GM18873 (cell line): ENCODE measurements around the gene PCDHGC4.
A peak's percentile ranks its signal among the peaks of the same experiment; 100 is the strongest.

Experiments
- ATAC-seq: cut with Tn5 transposase; IDR thresholded peaks from one replicate; pipeline ENCODE4 v1.9.1; 2021; ENCODE audit warnings: mild to moderate bottlenecking, moderate library complexity, moderate number of reproducible peaks; ENCODE audit not compliant: unreplicated experiment, low FRiP score

PCDHGC4 gene

DNA sequence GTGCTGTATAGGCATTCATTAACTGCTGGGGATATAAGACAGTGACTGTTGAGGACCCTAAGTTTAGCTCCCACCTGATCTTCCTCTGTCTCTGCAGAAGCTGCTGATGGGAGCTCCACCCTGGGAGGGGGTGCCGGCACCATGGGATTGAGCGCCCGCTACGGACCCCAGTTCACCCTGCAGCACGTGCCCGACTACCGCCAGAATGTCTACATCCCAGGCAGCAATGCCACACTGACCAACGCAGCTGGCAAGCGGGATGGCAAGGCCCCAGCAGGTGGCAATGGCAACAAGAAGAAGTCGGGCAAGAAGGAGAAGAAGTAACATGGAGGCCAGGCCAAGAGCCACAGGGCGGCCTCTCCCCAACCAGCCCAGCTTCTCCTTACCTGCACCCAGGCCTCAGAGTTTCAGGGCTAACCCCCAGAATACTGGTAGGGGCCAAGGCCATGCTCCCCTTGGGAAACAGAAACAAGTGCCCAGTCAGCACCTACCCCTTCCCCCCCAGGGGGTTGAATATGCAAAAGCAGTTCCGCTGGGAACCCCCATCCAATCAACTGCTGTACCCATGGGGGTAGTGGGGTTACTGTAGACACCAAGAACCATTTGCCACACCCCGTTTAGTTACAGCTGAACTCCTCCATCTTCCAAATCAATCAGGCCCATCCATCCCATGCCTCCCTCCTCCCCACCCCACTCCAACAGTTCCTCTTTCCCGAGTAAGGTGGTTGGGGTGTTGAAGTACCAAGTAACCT is 26.2 kb downstream of the PCDHGC4 start:
- peak; percentile 57 for ATAC-seq

DNA sequence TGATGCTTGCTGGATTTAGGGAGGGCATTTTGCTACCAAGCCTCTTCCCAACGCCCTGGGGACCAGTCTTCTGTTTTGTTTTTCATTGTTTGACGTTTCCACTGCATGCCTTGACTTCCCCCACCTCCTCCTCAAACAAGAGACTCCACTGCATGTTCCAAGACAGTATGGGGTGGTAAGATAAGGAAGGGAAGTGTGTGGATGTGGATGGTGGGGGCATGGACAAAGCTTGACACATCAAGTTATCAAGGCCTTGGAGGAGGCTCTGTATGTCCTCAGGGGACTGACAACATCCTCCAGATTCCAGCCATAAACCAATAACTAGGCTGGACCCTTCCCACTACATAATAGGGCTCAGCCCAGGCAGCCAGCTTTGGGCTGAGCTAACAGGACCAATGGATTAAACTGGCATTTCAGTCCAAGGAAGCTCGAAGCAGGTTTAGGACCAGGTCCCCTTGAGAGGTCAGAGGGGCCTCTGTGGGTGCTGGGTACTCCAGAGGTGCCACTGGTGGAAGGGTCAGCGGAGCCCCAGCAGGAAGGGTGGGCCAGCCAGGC is 27.0 kb downstream of the PCDHGC4 start:
- no peak for ATAC-seq

DNA sequence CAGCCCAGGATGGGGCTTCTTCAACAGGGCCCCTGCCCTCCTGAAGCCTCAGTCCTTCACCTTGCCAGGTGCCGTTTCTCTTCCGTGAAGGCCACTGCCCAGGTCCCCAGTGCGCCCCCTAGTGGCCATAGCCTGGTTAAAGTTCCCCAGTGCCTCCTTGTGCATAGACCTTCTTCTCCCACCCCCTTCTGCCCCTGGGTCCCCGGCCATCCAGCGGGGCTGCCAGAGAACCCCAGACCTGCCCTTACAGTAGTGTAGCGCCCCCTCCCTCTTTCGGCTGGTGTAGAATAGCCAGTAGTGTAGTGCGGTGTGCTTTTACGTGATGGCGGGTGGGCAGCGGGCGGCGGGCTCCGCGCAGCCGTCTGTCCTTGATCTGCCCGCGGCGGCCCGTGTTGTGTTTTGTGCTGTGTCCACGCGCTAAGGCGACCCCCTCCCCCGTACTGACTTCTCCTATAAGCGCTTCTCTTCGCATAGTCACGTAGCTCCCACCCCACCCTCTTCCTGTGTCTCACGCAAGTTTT is 27.6 kb downstream of the PCDHGC4 start:
- no peak for ATAC-seq

DNA sequence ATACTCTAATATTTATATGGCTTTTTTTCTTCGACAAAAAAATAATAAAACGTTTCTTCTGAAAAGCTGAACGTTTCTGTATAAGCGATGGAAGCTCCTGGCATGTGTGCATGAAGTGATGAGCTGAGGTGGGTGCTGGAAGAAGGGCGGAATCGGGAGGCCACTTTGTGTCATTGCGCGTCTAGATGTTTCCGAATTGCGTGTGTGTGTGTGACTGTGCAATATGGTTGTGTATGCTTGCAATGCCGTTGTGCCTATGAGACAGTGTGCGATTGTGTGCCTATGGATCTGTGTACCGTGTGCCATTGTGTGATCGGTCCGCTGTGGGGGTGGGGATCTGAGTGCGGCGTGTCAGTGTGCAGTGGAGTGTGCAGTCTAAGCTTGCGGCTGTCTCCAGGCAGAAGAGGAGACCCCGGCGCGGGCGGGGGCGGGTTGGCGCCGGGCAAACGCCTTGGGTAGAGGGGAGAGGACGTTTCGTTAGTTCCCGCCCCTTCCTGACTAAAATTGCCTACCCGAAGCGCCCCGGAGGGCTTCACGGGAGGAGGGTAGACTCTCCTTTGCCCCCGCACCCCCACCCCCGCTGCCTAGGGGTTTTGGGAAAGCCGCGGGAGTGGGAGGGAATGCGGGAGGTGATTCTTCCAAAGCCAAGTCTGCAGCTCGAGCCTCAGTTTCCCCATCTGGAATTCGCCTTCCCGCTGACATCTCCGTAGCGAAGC is 28.2 kb downstream of the PCDHGC4 start:
- ATAC-seq: no peak

DNA sequence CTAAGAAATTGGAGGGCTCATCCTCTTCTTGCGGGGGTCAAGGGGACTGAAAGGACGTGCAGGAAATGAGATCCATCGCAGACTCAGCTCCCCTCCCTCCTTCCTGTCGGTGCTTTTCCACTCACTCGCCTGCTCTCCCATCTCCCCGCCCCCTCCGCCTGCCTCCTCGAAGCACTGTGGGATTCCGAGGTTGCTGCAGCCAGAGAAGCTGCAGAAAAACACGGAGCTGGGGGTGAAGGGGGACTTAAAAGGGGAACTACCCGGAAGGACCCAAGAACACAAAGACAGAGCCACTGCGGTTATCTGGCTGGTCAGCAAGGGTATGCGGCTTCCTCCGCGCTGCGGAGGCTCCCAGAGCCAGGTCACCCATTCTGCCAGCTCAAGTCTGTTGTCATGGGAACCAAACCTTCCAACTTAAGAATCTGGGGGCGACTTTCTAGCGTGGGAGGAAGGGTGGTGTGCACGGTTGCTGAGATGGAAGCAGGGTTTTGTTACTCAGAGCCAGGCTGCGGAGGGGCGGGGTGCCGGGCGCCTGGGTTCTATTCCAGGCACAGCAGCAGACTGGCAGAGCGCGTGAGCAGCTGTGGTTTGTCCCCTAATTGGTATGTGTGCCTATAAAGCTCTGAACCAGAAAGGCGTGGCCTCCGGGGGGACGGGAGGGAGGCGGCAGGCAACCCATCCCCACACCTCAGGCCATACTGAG is 28.9 kb downstream of the PCDHGC4 start:
- no peak for ATAC-seq

DNA sequence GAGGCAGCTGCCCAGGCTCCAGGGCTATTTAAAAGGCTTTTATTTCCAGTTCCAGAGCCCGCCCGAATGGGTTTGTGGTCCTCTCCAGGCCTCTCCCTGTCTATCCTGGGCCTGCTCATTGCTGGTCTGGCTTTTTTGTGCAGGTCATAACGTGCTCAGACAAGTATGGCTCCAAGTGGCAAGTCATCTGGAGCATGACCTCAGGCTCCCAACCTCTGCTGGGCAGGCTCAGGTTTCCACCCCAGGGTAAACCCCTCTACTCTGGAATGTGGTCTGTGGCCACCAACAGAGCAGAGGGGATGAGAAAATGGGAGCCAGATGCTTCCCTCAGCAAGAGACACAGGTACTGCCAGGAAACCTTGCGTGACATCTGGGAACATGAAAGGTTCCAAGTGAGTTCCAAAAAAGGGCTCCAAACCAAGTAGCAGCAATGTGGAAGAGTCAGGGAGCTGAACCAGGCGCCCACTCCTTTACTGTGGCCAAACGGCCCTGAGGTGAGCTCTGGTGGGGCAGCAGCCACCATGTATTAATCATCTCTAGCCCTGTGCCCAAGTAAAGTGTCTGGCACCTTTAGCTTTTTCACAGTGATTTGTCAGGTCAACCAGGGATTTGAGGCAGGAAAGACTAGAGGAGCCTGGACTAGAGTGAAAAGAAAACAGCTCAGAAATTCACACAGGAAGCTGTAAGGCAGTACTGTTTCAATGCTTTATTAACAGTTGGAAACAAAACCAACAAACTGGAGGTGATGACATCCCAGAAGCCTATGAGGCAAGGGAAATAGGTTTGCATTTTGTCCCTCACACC is 29.7 kb downstream of the PCDHGC4 start:
- ATAC-seq: no peak

DNA sequence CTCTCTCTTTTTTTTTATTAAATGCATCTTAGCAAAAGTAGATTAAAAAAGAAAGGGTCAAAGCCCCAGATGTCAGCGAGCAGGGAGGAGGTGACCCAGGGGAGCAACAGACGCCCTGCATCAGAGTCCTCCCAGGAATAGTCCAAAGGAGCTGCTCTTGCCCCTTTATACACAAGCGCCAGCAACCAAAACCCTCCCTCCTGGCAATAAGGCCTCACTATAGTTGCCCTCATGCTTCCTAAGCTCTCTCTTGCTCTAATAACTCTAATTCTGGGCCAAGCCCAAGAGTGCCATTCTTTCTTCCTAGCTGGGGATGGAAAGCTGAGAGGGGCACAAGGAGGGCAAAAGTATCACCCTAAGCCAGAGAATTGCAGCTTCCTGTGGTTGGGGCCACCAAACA is 30.3 kb downstream of the PCDHGC4 start:
- no peak for ATAC-seq

DNA sequence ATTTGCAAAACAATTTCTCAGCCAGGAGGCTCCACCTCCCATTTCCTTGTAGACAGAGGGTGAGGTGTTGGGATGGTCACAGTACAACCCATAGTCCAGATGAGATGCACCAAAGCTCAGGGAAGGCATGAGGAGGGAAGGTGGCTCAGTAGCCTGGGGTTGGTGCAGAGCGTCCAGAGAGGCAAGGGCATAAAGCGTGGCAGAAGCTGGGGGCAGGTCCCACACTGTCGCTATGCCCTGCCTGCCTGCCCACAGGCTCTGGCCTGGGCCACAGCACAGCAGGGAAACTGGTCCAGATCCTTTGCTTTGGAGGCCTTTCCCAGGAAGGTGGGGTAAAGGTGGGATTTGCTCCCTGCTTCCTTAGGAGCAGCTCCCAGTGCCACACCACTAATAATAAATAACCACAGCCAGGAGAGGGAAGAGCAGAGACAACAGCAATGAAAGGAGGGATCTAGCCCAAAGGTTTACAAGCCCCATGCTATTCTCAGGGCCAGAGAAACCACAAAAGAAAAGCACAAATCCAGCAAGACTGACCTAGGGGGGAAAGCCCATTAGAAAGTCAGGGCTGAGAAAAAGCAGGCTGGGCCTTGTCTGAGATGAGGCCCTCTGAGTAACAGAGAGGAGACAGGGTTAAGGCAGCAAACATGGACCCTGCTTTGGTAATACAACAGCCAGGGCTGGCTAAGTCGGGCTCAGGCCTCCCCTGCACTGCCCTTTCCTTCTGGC is 31.3 kb downstream of the PCDHGC4 start:
- no peak for ATAC-seq

DNA sequence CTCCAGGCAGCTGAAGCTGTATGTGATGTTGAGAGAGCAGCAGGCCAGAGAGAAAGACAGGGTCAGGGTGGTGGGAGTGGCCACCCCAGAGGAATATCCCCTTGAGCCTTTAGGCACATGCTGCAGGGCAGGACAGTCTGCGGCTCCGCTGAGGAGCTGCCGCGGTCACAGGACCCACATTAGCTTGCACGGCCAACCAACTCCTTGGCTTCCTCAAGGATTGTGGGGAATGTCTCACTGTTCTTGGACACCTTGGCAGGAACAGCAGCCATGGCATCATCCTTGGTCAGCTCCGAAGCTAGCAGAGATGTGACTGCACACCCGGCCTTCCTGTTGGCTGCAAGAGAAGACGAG is 31.8 kb downstream of the PCDHGC4 start:
- no peak for ATAC-seq

DNA sequence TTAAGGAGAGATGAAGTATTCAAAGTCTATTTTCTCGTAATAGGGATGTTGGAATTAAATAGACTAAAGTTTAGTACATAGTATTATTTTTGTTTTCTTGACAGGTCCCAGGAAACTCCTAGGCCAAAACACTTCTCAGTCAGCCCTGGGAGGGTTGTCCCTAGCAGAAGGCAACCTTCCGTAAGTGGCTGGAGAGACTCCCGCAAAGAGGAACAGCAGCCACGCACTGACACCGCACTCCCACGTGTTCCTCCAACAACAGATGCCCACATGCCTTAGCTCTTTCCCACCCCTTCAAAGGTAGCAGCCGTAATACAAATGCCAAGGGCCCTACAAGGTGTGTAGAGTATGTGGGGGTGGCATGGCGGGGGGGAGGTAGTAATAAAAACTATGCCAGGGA is 32.5 kb downstream of the PCDHGC4 start:
- ATAC-seq: no peak

DNA sequence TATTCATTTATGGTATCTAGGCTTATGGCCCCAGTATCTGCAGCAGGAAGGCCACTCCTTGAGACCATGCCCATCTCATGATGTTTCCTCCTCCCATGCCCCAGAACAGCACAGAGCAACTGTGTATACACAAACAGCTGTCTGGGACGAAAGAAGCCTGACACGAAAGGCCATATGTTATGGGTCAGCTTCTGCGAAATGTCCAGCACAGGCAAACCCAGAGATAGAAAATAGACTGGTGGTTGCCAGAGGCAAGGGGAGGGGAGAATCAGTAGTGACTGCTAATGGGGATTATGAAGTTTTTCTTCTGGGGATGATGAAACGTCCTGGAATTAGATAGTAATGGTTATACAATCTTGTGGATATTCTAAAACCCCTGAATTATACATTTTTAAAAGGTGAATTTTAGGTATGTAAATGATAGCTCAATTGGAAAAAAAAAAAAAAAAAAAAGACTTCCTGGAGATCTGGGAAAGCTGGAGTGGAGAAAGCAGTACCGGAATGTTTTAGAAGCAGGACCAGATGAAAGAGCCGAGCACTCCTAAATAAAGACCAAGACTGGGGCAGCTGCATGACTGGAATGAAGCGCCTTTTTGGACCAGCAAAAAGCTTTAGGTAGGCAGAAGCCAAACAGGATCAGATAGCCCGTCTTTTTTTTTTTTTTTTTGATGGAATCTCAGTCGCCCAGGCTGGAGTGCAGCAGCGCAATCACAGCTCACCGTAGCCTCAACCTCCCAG is 33.2 kb downstream of the PCDHGC4 start:
- no peak for ATAC-seq

DNA sequence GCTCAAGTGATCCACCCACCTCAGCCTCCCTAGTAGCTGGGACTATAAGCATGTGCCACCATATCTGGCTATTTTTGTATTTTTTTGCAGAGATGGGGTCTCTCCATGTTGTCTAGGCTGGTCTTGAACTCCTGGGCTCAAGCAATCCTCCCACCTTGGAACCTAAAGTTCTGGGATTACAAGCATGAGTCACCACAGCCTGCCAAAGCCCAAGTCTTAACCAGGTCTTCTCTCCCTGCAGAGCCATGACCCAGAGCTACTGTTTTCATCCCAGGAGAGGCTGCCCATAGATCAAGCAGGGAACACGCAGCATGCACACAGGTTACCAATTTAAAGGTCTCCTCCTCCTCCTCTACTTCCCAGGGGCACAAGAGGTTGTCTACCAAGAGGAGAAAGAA is 33.8 kb downstream of the PCDHGC4 start:
- no peak for ATAC-seq

DNA sequence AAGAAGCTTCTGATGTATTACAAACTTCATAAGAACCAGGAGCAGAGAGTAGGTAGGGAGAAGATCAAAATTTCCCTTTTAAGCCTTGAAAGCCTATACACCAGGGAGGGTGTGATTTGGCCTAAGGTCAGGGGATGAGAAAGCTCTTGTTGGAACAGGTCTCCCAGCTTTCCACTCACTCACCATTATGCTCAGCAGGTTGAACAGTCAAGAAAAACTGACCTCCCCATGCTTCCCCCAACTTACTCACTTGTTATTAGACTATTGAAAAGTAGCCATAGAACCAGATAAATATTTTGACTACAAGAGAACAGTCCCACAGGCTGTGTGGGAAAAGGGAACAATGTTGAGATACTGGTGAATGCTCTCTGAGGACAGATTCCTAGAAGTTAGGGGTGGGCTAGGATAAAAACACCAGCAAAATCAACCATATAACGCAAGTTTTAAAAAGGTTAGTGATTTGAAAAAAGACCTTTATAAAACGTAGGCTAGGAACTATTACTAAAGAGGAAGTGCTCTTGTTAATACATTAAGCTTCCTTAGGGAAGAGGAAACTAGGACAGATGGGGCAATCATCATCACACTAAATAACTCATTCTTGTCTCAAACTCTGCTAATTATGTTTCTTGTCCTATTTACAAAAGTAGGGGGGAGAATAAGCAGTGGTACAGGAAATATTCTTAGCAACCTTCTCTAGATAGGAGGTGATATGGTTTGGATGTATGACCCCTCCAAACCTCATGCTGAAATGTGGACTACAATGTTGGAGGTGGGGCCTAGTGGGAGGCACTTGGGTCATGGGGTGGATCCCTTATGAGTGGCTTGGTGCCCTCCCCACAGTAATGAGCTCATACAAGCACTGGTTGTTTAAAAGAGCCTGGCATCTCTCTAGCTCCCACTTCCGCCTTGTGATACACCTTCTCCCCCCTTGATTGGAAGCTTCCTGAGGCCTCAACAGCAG is 35.1 kb downstream of the PCDHGC4 start:
- ATAC-seq: no peak

DNA sequence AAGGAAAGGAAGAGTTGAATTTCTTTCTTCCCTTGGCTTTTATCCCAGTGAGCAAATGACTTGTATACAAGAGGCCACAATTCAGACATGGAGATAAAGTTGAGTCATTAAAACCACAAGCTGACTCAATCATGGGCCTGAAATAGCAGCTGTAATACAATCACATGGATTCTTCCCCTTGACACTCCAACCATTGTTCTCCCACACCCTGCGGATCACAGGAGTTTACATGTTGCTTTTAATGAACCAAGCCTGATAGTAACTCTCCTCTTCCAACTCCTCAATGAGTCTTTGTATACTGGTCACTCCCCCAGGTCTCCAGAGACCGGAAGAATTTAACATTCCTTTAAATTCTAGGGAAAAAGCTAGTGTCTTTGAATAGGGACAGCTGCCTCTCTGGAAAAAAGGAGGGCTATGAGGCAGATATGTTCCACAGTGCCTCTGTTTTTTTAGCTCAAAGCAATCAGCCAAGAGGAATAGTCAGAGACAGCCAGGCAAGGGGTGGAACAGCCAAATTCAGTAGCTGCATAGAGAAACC is 36.5 kb downstream of the PCDHGC4 start:
- no peak for ATAC-seq

DNA sequence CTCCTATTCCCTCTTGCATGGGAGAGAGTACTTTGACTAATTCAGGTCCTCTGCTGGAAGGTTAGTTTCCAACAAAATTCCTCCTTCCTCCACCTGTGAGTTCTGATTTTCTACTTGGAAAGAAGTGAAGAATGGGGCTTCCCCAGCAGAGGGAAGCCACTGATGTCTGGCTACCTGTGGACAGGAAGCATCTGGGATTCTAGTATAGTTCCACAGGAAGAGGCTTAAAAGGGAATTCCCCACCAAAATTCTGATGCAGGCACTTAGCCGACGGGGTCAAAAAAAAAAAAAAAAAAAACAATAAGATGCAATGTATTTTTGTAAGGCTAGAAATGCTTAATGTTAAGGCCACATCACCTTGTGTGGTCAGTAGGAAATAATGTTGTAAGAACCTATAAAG is 37.5 kb downstream of the PCDHGC4 start:
- no peak for ATAC-seq

DNA sequence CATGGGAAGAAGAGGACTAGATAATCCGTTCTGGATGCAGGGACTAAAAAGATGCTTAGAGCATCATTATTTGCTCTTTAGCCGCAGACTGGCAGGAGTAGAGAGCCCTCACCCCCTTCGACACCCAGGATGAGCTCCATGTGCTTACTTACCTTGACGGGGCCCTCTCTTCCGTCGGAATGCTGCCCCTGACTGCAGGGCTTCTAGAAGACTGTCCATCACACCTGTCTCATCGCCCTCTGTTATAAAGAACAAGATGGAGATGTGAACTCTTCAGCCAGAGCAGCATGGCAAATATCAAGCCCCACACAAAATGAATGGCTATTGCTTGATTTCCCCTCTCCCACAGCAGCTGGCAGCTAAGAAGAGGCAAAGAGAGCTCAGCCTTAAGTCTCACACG is 39.2 kb downstream of the PCDHGC4 start:
- no peak for ATAC-seq
